NCI-H2107 treated with DMSO at 0.1 percent for 48 hours (cell line): ENCODE data around the gene SPTLC3.
"Not testable (repeated sequence)": the region's sequence is repeated elsewhere in the genome, so short reads cannot be mapped to it uniquely, and the experiment has no call there.

Source experiments
- DNase-seq: peaks from one replicate; lab custom pipeline; 2025; ENCODE audit not compliant: unreplicated experiment; lab: John Stamatoyannopoulos, UW

SPTLC3 gene

DNA sequence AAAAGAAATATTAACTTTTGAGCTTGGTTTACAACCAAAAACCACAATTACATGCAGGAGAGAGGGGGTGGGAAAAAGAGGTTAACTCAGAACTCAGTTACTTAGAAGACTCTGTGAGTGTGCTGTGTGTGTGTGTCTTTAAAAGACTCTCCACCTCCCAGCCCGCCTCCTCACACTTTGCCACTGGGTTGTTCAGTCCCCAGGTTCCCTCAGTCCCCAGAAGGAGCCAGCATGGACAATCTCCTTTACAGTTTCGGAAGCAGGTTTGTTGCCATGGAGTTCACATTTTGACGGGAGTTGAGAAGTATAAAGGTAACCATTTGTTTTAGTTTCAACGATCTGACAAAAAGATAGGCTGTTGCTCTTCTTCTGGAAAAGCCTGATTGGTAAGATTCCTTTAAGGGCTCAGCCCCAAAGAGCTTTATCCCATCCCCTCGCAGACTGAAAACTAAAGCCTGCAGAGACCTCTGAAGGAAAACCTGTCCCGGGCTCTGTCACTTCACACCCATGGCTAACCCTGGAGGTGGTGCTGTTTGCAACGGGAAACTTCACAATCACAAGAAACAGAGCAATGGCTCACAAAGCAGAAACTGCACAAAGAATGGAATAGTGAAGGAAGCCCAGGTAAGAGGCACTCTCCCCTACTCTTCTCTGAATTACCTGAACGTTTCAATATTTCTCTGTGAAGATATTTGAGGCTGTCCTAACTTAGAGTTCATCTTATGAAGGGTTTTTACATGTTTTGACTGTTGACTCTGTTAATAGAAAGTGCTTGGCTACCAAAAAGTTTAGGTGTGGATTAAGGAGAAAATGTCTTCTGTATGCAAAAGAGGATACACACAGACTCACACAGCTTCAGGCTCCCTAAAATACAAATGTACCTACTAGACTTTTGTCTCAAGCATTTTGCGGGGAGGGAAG is at the start of gene SPTLC3:
Gene SPTLC3, plus strand, starts transcription at position 212 of the 921 bp plus-strand sequence. Its CDS starts 296 bp downstream, at position 508.
- no peak for DNase-seq

DNA sequence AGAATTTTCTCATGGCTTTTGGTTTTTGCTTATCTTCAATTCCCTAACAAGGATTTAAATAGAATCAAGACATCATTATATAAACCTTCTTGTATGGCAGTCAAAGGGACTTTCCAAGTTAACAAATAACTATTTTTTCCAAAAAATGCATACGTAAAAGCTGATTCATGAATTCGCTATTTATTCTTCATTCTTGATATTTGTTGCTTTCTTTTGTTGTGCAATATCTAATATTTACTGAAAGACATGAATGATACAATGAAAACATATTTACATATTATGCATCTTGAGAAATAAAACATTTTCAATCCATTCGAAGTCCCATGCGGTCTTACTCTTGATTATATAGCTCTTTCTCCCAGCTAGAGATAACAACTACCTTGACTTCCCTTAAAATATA is 47.0 kb upstream of the SPTLC3 start:
- no peak for DNase-seq

DNA sequence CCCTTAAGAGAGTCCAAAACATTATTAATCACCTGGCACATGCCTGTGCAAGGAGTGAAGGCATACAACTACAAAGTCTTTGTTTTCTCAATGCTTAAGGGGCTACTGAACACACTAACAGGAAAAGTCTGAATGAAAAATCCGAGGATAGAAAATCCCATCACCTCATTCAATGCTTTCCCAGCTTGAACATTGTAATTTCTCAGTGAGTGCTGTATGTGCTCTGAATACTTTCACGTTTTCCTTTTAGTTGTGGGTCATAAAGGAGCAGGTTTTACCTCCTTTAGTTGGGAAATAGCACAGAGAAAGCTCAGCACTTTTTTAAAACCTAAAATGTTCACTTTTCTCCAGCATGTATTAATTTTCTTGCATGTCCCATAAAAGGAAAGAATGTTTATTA is 45.9 kb upstream of the SPTLC3 start:
- no peak for DNase-seq

GRCh38 chr20:12963416-12963815 is 45.4 kb upstream of the SPTLC3 start:
- DNase-seq: no peak

GRCh38 chr20:12965212-12965869 is 43.4 kb upstream of the SPTLC3 start:
- DNase-seq: no peak

GRCh38 chr20:12965870-12966251 is 42.9 kb upstream of the SPTLC3 start:
- no peak for DNase-seq

DNA sequence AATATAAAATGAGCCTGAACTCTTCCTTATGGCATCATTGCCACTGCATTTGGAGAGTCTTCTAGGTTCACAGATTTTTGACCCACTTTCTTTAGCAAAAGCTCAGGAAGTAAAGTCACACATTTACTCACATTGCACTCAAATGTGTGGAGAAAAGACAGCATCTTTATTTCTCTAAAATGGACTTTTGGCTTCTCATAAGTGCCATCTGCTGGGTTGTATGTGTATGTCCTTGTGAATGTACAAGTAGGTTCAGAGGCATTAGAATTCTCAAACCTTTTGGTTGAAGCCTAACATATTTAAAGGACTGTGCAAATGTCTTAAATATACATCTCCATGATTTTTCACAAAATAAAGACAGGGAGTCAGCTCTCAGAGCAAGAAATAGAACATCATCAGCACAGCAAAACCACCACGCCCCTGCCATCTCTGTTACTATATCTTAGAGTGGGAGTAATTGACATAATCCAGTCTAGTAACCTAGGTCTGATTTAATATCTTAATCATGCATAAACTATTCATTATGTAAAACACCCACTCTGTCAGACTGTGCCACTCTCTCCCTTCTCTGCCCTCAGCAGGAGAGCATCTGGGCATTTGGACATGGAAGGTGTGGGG is 42.2 kb upstream of the SPTLC3 start:
- no peak for DNase-seq

DNA sequence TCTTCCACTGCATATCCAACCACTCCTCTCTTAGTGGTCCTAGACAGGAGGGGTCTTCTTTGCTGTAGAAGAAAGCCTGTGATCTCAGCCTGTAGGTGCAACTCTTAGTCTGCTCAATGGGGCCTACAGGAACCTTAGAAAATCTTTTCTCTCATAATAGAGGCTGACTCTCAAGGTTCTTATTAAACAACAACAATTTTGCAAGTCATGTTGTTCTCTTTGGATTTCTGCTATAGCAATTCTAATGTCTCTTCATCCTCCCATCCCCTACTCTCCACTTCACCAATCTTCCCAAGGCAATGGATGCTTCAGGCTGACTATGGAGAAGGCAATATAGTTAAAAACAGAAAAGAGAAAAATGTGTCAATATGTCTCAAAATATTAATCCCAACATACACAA is 40.8 kb upstream of the SPTLC3 start:
- DNase-seq: no peak

- no peak for DNase-seq
Observed at GRCh38 chr20:12968472-12968871, 40.3 kb upstream of the SPTLC3 start.

GRCh38 chr20:12969071-12969669 is 39.6 kb upstream of the SPTLC3 start:
- no peak for DNase-seq

- DNase-seq: no peak
Observed at GRCh38 chr20:12970372-12970821, 38.4 kb upstream of the SPTLC3 start.

- no peak for DNase-seq
Observed at GRCh38 chr20:12975833-12976608, 32.8 kb upstream of the SPTLC3 start.

DNA sequence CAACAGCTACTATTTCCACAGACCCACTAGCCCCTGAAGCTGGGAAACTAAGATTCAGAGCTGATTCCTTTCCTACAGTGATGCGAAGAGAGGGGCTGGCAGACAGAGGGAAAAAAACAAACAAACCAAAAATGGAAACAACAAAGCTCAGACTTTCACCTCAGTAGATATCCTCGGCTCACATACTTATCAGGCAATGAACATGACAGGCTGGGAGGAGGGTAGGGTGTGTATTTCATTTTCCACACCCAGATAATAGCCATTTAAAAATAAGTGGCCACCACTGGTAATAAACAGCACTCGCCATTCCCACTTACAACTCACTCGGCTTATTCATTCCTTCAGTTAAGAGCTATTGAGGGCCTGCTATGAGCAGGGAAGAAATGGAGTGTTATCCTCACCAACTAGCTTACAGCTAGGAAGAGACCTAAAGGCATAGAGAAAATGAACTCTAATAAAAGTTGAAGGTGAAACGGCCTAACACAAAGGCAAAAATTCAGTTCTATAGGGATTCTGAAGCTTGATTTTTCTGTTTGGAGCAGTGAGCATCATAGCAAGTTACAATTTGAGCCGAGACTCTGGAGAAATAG is 32.0 kb upstream of the SPTLC3 start:
- DNase-seq: no peak

- DNase-seq: no peak
Observed at GRCh38 chr20:12977328-12978125, 31.2 kb upstream of the SPTLC3 start.

- DNase-seq: no peak
Observed at GRCh38 chr20:12978126-12978394, 30.7 kb upstream of the SPTLC3 start.

GRCh38 chr20:12978613-12979495 is 29.9 kb upstream of the SPTLC3 start:
- no peak for DNase-seq

- not testable (repeated sequence) for DNase-seq
Observed at GRCh38 chr20:12979713-12980112, 29.1 kb upstream of the SPTLC3 start.

- no peak for DNase-seq
Observed at GRCh38 chr20:12982098-12982497, 26.7 kb upstream of the SPTLC3 start.
